Measurements from ENCODE around the gene FLNA. TPM values are rescaled to one million over a fixed set of nuclear protein-coding genes. Genes with fewer than 3 reads are reported as not detected.

Gene FLNA
- total and polyA plus RNA-seq, 9 of the 15 experiments (the other 6 are each of a cell fraction or from before 2014, with no cell fraction given): 6.2 to 735 (median 135) TPM

- no peak for TF ChIP-seq ZNF134 (CRISPR knock-in tag; conservative IDR thresholded peaks at IDR 0.05)
- TF ChIP-seq BRD9 (IDR thresholded peaks at IDR 0.05; ENCODE audit: low read depth, partially characterized antibody): peak; percentile 75
- TF ChIP-seq ZNF212 (CRISPR knock-in tag; IDR thresholded peaks at IDR 0.05): no peak
- peak; percentile 58 for TF ChIP-seq POLR2A (conservative IDR thresholded peaks at IDR 0.05)
- TF ChIP-seq ZNF695 (CRISPR knock-in tag; IDR thresholded peaks at IDR 0.05): no peak
- TF ChIP-seq FOXK2 (conservative IDR thresholded peaks at IDR 0.05 in 1 of 2, IDR thresholded peaks at IDR 0.05 in 1 of 2; ENCODE audit: low read depth in 2 of 2): no peak
- no peak for TF ChIP-seq CUX1 (CRISPR knock-in tag; IDR thresholded peaks at IDR 0.05)
- peak; percentile 81 for TF ChIP-seq C11orf30 (IDR thresholded peaks at IDR 0.05; ENCODE audit: low read depth)
- TF ChIP-seq TBP (optimal IDR thresholded peaks at IDR 0.05; ENCODE audit: low read depth, low read length): no peak
- TF ChIP-seq DEAF1 (CRISPR knock-in tag; IDR thresholded peaks at IDR 0.05): no peak
- TF ChIP-seq SMAD3 (CRISPR knock-in tag; conservative IDR thresholded peaks at IDR 0.05): no peak
- TF ChIP-seq STAT6 (CRISPR knock-in tag; IDR thresholded peaks at IDR 0.05): no peak
- TF ChIP-seq PRDM10 (IDR thresholded peaks at IDR 0.05; ENCODE audit: partially characterized antibody): peak; percentile 14
- no peak for TF ChIP-seq ZNF124 (CRISPR knock-in tag; IDR thresholded peaks at IDR 0.05)
- TF ChIP-seq ETV5 (CRISPR knock-in tag; IDR thresholded peaks at IDR 0.05; ENCODE audit: low read depth): peak; percentile 94
These were observed 4.8 kb downstream of the FLNA start (continued) for GRCh38 chrX:154369449-154370299.
